ENCODE results near the gene BAIAP2. TPM values are rescaled to one million over a fixed set of nuclear protein-coding genes. Genes with fewer than 3 reads are reported as not detected.

BAIAP2 gene
- polyA plus RNA-seq, 2 of the 4 experiments (the other 2 are of a cell fraction) = 7.1 to 27.5 TPM

DNA sequence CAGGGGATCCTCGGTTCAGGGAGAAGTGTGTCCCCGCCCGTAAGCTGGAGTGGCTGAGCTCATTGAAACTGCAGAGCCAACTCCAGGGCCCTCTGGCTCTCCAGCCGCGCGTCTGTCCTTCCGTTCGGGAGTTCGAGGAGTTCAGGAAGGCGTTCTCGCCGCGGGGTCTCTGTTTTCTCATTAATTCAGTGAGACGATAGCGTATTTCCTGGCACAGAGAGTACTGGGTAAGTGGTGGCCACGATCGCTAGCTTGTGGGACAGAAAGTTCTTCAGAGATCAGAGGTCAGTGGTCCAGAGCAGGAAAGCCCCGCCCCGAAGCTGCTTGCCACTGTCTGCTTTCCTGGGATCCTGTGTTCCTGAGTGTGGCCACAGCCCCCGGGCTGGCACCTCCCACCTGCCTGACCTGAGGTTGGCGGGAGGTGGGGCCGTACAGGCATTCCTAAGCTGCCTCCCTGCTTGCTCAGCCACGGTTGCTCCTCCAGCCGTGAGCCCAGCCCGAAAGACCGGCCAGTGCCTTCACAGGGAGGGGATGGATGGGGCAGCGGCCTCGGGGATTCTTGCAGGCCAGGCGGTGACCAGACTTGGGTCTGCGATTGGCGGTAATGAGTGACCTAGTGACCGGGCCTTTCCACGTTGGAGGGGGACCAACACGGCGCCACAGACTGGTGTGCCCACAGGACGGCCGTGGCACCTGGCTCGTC, 8.9 kb downstream of the BAIAP2 start:
- Histone ChIP-seq H3K4me3 (no peak overlapping the region), H3K4me1 (peaks cover 49% of the 10 kb centered on the region), H3K9me3 (no peaks in the 10 kb centered on the region), H3K27ac (peak overlapping the region; percentile 16 to 62; a peak in 4 of 6 replicates), H3K4me2 (peak overlapping the region; percentile 28; the same call in 2 of the 3 replicates)
- peak; percentile 50 to 61 for DNase-seq (ENCODE audit: low read depth in 1 of 2, low spot score in 1 of 2)
- POLR2A ChIA-PET = interaction anchor here (1.0 kb wide), 1 partner anchor 9 kb away, joined by 4 read pairs; the partner anchor contains the start of gene BAIAP2
- no peak for FAIRE-seq
- 76% methylated on average over 31 of the region's 38 CpGs for WGBS (ENCODE audit: missing lambda C conversion rate)
- ATAC-seq = peak; percentile 14 to 57; a peak in 4 of 6 replicates
- CTCF ChIA-PET = interaction anchor here (1.5 to 37.9 kb wide), 5 partner anchors 8 to 54 kb away, joined by 3 to 880 read pairs (median 6); partner anchors contain the start of gene BAIAP2
- TF ChIP-seq PHF8 (IDR thresholded peaks at IDR 0.05; ENCODE audit: borderline replicate concordance, low read depth) = no peak
- TF ChIP-seq FOXS1 (CRISPR knock-in tag; IDR thresholded peaks at IDR 0.05) = no peak
- TF ChIP-seq, protein P1, sequence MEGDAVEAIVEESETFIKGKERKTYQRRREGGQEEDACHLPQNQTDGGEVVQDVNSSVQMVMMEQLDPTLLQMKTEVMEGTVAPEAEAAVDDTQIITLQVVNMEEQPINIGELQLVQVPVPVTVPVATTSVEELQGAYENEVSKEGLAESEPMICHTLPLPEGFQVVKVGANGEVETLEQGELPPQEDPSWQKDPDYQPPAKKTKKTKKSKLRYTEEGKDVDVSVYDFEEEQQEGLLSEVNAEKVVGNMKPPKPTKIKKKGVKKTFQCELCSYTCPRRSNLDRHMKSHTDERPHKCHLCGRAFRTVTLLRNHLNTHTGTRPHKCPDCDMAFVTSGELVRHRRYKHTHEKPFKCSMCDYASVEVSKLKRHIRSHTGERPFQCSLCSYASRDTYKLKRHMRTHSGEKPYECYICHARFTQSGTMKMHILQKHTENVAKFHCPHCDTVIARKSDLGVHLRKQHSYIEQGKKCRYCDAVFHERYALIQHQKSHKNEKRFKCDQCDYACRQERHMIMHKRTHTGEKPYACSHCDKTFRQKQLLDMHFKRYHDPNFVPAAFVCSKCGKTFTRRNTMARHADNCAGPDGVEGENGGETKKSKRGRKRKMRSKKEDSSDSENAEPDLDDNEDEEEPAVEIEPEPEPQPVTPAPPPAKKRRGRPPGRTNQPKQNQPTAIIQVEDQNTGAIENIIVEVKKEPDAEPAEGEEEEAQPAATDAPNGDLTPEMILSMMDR (IDR thresholded peaks at IDR 0.05) = no peak
- TF ChIP-seq, protein P2, sequence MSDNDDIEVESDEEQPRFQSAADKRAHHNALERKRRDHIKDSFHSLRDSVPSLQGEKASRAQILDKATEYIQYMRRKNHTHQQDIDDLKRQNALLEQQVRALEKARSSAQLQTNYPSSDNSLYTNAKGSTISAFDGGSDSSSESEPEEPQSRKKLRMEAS (IDR thresholded peaks at IDR 0.05) = no peak
- no peak for TF ChIP-seq HMGXB4 (CRISPR knock-in tag; IDR thresholded peaks at IDR 0.05; ENCODE audit: borderline replicate concordance)
- no peak for TF ChIP-seq HOXA7 (CRISPR knock-in tag; IDR thresholded peaks at IDR 0.05)
- no peak for TF ChIP-seq TP53 (CRISPR knock-in tag; IDR thresholded peaks at IDR 0.05)
- no peak for TF ChIP-seq BHLHE40 (IDR thresholded peaks at IDR 0.05; ENCODE audit: low read depth, low read length)
- no peak for TF ChIP-seq EHF (CRISPR knock-in tag; IDR thresholded peaks at IDR 0.05)
- TF ChIP-seq POLR2A (IDR thresholded peaks at IDR 0.05; ENCODE audit: low read length) = no peak
- no peak for TF ChIP-seq ZFP36 (IDR thresholded peaks at IDR 0.05; ENCODE audit: borderline replicate concordance, partially characterized antibody)
- TF ChIP-seq CHD2 (IDR thresholded peaks at IDR 0.05; ENCODE audit: low read length, partially characterized antibody) = no peak
- TF ChIP-seq SREBF2 (IDR thresholded peaks at IDR 0.05) = no peak
- TF ChIP-seq MYC (IDR thresholded peaks at IDR 0.05; ENCODE audit: borderline replicate concordance, low read length) = no peak
- no peak for TF ChIP-seq FOSB (CRISPR knock-in tag; IDR thresholded peaks at IDR 0.05)
- no peak for TF ChIP-seq RNF2 (IDR thresholded peaks at IDR 0.05; ENCODE audit: borderline replicate concordance, low read depth)
- TF ChIP-seq MAFK (IDR thresholded peaks at IDR 0.05; ENCODE audit: partially characterized antibody) = no peak

DNA sequence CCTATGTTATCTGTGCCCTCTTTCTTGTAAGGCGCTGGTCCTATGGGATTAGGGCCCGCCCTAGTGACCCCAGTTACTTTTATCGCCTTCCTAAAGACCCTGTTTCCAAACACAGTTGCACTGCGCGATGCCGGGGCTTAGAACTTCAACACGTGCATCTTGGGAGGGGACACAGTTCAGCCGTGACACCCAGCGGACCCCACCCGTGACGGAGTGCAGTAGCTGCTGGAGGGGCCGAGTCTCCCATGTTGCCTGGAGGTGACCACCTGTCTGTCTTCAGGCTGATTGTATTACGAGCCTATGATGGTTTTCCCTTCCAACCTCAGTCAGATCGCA, 9.4 kb downstream of the BAIAP2 start:
- DNase-seq (ENCODE audit: low read depth in 1 of 2, low spot score in 1 of 2) = no peak
- ChIA-PET POLR2A (no interaction called here), CTCF (interaction anchor here (1.3 to 37.9 kb wide), 6 partner anchors 9 to 440 kb away, joined by 3 to 880 read pairs (median 5); partner anchors contain the start of gene BAIAP2)
- FAIRE-seq = no peak
- WGBS (ENCODE audit: missing lambda C conversion rate) = 90% methylated on average over 14 of the region's 14 CpGs
- Histone ChIP-seq H3K4me1 (peaks cover 47% of the 10 kb centered on the region), H3K4me2 (peak overlapping the region; percentile 28; the same call in 2 of the 3 replicates), H3K27ac (peak overlapping the region in 1 of 2 experiments; percentile 62; a peak in 3 of 6 replicates), H3K9me3 (no peaks in the 10 kb centered on the region), H3K4me3 (no peak overlapping the region)
- no peak for ATAC-seq
- TF ChIP-seq MAZ (IDR thresholded peaks at IDR 0.05; ENCODE audit: borderline replicate concordance, low read depth, low read length) (no peak), FOSL2 (IDR thresholded peaks at IDR 0.05) (no peak), FOSL2 (CRISPR knock-in tag; IDR thresholded peaks at IDR 0.05) (no peak), ESRRA (IDR thresholded peaks at IDR 0.05; ENCODE audit: borderline replicate concordance, low read length) (no peak), ELK1 (IDR thresholded peaks at IDR 0.05; ENCODE audit: low read depth, low read length) (no peak), CBX2 (IDR thresholded peaks at IDR 0.05; ENCODE audit: borderline replicate concordance, low read depth) (no peak), NR3C1 (IDR thresholded peaks at IDR 0.05) (no peak), RAD21 (conservative IDR thresholded peaks at IDR 0.05 in 1 of 2, IDR thresholded peaks at IDR 0.05 in 1 of 2) (no peak), ATOH8 (CRISPR knock-in tag; IDR thresholded peaks at IDR 0.05; ENCODE audit: low read depth) (no peak), TP53 (CRISPR knock-in tag; IDR thresholded peaks at IDR 0.05) (no peak), POLR2AphosphoS2 (conservative IDR thresholded peaks at IDR 0.05; ENCODE audit: low read length) (no peak)

Measured in A549 (cell line).